OCI-LY7 (cell line): Measurements from ENCODE around the gene KIF11.

Experiments
- EZH2phosphoT487 ChIP-seq: fragments of 200-600 bp; sonication (generic); IDR thresholded peaks from 2 replicates; pipeline ENCODE4 v1.6.1; 2018; ENCODE audit warnings: low read depth, borderline replicate concordance, mild to moderate bottlenecking, mixed run types, antibody characterized with exemption, low read length, moderate library complexity, mixed read lengths
- TF ChIP-seq, protein P1 (sequence below): fragments of 200-600 bp; sonication (generic); conservative IDR thresholded peaks from 2 replicates; pipeline ENCODE4 v1.5.1; 2014; ENCODE audit warnings: mild to moderate bottlenecking, antibody characterized with exemption, low read length, moderate library complexity, mixed read lengths

- TF ChIP-seq, protein P1, sequence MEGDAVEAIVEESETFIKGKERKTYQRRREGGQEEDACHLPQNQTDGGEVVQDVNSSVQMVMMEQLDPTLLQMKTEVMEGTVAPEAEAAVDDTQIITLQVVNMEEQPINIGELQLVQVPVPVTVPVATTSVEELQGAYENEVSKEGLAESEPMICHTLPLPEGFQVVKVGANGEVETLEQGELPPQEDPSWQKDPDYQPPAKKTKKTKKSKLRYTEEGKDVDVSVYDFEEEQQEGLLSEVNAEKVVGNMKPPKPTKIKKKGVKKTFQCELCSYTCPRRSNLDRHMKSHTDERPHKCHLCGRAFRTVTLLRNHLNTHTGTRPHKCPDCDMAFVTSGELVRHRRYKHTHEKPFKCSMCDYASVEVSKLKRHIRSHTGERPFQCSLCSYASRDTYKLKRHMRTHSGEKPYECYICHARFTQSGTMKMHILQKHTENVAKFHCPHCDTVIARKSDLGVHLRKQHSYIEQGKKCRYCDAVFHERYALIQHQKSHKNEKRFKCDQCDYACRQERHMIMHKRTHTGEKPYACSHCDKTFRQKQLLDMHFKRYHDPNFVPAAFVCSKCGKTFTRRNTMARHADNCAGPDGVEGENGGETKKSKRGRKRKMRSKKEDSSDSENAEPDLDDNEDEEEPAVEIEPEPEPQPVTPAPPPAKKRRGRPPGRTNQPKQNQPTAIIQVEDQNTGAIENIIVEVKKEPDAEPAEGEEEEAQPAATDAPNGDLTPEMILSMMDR = no peak
- TF ChIP-seq EZH2phosphoT487 = no peak
Observed at GRCh38 chr10:92664322-92664721, 71.4 kb downstream of the KIF11 start.
